Endothelial cell of umbilical vein (primary cell): ENCODE results near the gene RNPEPL1.

ENCODE experiments used
- EZH2 ChIP-seq: IDR thresholded peaks from 2 replicates; pipeline ENCODE4 v1.6.1; 2012; ENCODE audit warnings: borderline replicate concordance, low read depth, mild to moderate bottlenecking, moderate library complexity, low read length, inconsistent platforms; ENCODE audit not compliant: severe bottlenecking
- JUN ChIP-seq: IDR thresholded peaks from 2 replicates; pipeline ENCODE4 v1.6.1; 2011; ENCODE audit warnings: borderline replicate concordance, low read depth; ENCODE audit not compliant: insufficient read length, insufficient read depth
- POLR2AphosphoS5 ChIP-seq: IDR thresholded peaks from 2 replicates; pipeline ENCODE4 v1.6.1; 2012; ENCODE audit warnings: low read depth, mild to moderate bottlenecking, control low read depth, low read length, moderate library complexity; ENCODE audit not compliant: insufficient read depth
- TF ChIP-seq, protein P1 (sequence below), 2 donors: IDR thresholded peaks; 1 replicate in 1 of 2; 2 replicates in 1 of 2; pipeline ENCODE4 v1.5.1; 2011; ENCODE audit warnings: low read length in 2 of 2, mild to moderate bottlenecking in 2 of 2, moderate library complexity in 2 of 2, control low read depth in 1 of 2, inconsistent platforms in 1 of 2, low read depth in 1 of 2; ENCODE audit not compliant: insufficient read depth in 1 of 2; ENCODE audit errors: extremely low read depth in 1 of 2

DNA sequence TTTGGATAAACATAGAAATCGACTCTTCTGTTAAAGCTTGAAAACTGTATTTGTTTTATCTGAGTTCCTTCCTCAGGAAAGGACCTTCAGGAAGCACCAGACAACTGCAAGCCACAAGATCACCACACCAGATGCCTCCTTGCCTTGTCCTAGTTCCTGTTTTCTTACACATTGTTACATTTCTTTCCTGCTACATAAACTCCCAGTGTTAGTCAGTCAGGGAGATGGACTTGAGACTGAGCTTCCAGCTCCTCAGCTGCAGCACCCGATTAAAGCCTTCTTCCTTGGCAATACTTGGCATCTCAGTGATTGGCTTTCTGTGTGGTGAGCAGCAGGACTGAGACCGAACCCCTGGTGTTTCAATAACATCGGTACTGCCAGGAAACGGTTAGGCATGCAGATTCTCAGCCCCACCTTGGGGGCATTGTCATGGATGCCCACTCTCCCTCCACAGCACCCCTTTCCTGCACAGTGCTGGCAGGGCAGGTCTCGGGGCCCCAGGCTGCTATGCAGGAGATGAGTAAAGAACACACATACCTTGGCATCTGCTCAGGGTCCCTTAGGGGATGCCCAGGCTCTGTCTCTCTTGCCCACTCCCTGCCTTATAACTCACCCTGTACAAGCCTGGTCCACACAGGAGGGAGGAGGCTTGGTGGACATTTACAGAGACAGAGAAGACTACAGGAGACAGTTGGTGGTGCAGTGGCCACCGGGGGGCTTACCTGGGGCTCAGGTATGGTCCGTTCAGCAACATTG, 43.1 kb upstream of the RNPEPL1 start:
- TF ChIP-seq POLR2AphosphoS5 (no peak), EZH2 (no peak), JUN (no peak)
- TF ChIP-seq, protein P1, sequence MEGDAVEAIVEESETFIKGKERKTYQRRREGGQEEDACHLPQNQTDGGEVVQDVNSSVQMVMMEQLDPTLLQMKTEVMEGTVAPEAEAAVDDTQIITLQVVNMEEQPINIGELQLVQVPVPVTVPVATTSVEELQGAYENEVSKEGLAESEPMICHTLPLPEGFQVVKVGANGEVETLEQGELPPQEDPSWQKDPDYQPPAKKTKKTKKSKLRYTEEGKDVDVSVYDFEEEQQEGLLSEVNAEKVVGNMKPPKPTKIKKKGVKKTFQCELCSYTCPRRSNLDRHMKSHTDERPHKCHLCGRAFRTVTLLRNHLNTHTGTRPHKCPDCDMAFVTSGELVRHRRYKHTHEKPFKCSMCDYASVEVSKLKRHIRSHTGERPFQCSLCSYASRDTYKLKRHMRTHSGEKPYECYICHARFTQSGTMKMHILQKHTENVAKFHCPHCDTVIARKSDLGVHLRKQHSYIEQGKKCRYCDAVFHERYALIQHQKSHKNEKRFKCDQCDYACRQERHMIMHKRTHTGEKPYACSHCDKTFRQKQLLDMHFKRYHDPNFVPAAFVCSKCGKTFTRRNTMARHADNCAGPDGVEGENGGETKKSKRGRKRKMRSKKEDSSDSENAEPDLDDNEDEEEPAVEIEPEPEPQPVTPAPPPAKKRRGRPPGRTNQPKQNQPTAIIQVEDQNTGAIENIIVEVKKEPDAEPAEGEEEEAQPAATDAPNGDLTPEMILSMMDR (IDR thresholded peaks at IDR 0.05; ENCODE audit: extremely low read depth in 1 of 2, insufficient read depth in 1 of 2, low read depth in 1 of 2, low read length in 2 of 2): no peak
